Activated naive CD4-positive, alpha-beta T cell treated with anti-CD3 and anti-CD28 coated beads for 36 hours (primary cell): Measurements from ENCODE around the gene ZP3. TPM values are rescaled to one million over a fixed set of nuclear protein-coding genes. Genes with fewer than 3 reads are reported as not detected.
"Not testable (repeated sequence)": the region's sequence is repeated elsewhere in the genome, so short reads cannot be mapped to it uniquely, and the experiment has no call there.

Source experiments
- CTCF ChIA-PET: fragments of 350-600 bp; sonication (Branson Sonifier 250); formaldehyde crosslinking; loops from one replicate; lab custom pipeline; 2021; ENCODE audit warnings: antibody characterized with exemption; lab: Charles Lee
- DNase-seq: peaks from one replicate; pipeline ENCODE4 v3.0.0-alpha.2; 2020
- H3K27ac Mint-ChIP-seq: one replicate; pipeline ENCODE4 v1.8.0; 2021; ENCODE audit warnings: mild to moderate bottlenecking, mixed read lengths
- H3K27me3 Mint-ChIP-seq: one replicate; pipeline ENCODE4 v1.8.0; 2021; ENCODE audit warnings: low read depth, mixed read lengths
- H3K36me3 Mint-ChIP-seq: one replicate; pipeline ENCODE4 v1.8.0; 2021; ENCODE audit warnings: low read depth, mixed read lengths
- H3K4me1 Mint-ChIP-seq: one replicate; pipeline ENCODE4 v1.8.0; 2021; ENCODE audit warnings: low read depth, mixed read lengths
- H3K4me3 Mint-ChIP-seq: one replicate; pipeline ENCODE4 v1.8.0; 2021; ENCODE audit warnings: mild to moderate bottlenecking, moderate library complexity, mixed read lengths
- H3K9me3 Mint-ChIP-seq: one replicate; pipeline ENCODE4 v1.8.0; 2021; ENCODE audit warnings: mixed read lengths
- intact Hi-C: fragments of 100-400 bp; cut with micrococcal nuclease; formaldehyde crosslinking; loops from one replicate; pipeline ENCODE4 v1.15.1; 2023
- total RNA-seq, 2 experiments: library from RNA; stranded (reverse); gene quantifications; one replicate each; pipeline ENCODE4 v1.2.3, GENCODE V29; 2021

The ZP3 gene
- total RNA-seq, 2 experiments from 2014 or later: 26.6 to 32.6 TPM

DNA sequence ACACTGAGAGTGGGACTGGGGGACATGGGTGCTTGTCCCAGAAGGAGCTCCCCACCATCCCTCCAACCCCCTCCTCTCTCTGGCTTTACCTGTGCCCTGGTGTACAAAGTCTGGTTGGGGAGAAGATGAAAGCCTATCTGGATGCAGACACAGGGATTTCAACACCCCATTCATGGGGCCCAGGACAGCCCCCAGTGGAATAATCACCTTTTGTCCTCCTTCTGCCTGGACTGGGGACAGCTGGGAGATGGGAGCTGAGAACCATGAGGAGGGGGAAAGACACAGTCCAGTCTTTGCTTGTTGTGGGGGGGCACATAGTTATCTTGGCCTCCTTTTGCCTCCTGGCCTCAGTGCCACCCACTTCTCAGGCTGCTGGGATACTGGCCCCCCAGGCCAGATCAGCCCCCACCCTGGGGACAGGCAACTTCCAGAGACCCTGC is 16.6 kb upstream of the ZP3 start:
- Mint-ChIP-seq H3K4me1 (peaks cover 2% of the 10 kb centered on the region), H3K27ac (no peak overlapping the region), H3K27me3 (no peaks in the 10 kb centered on the region), H3K9me3 (no peaks in the 10 kb centered on the region), H3K4me3 (no peak overlapping the region), H3K36me3 (no peaks in the 10 kb centered on the region)
- no peak for DNase-seq
- CTCF ChIA-PET: interaction anchor here (1.1 kb wide), 1 partner anchor 11 kb away, joined by 3 read pairs; no protein-coding TSS in a partner anchor
- intact Hi-C loops: no loop called here

- DNase-seq: no peak
- intact Hi-C loops: no loop called here
- CTCF ChIA-PET: no interaction called here
- Mint-ChIP-seq H3K4me3 (no peak within 1 kb of the TSS), H3K36me3 (no peaks in the 10 kb centered on the region), H3K9me3 (no peaks in the 10 kb centered on the region), H3K27ac (no peak within 1 kb of the TSS), H3K27me3 (no peaks in the 10 kb centered on the region), H3K4me1 (no peaks in the 10 kb centered on the region)
Measured at GRCh38 chr7:76409537-76409936, 15.2 kb upstream of the ZP3 start, which contains the start of gene SSC4D. Gene SSC4D (minus strand): TSS chr7:76409697. CDS start chr7:76404439, 5,258 bp downstream.

DNA sequence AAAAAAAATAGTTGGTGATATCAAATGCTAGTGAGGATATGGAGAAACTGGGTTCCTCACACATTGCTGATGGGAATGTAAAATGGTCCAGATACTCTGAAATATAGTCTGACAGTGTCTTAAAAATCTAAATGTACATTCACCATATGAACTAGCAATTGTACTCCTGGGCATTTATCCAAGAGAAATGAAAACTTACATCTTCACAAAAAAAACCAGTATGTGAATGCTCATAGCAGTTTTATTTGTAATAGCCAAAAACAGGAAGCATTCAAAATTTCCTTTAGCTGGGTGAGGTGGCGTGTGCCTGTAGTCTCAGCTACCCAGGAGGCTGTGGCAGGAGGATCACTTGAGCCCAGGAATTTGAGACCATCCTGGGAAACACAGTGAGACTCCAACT is 13.1 kb upstream of the ZP3 start:
- CTCF ChIA-PET: no interaction called here
- Mint-ChIP-seq H3K4me3 (no peak overlapping the region), H3K4me1 (no peaks in the 10 kb centered on the region), H3K36me3 (no peaks in the 10 kb centered on the region), H3K27ac (no peak overlapping the region), H3K27me3 (no peaks in the 10 kb centered on the region), H3K9me3 (no peaks in the 10 kb centered on the region)
- intact Hi-C loops: no loop called here
- no peak for DNase-seq

- no peak for DNase-seq
- H3K36me3 Mint-ChIP-seq: no peaks in the 10 kb centered on the region
- H3K9me3 Mint-ChIP-seq: no peaks in the 10 kb centered on the region
- intact Hi-C loops: no loop called here
- no peaks in the 10 kb centered on the region for H3K4me1 Mint-ChIP-seq
- H3K27ac Mint-ChIP-seq: no peak overlapping the region
- H3K27me3 Mint-ChIP-seq: no peaks in the 10 kb centered on the region
- H3K4me3 Mint-ChIP-seq: no peak overlapping the region
- CTCF ChIA-PET: no interaction called here
Measured at GRCh38 chr7:76412249-76412648, 12.5 kb upstream of the ZP3 start.

GRCh38 chr7:76417654-76418310 is 7.0 kb upstream of the ZP3 start:
- H3K4me3 Mint-ChIP-seq, H3K9me3 Mint-ChIP-seq, H3K36me3 Mint-ChIP-seq, H3K27ac Mint-ChIP-seq, DNase-seq, H3K4me1 Mint-ChIP-seq, intact Hi-C loops, H3K27me3 Mint-ChIP-seq: not testable (repeated sequence)
- CTCF ChIA-PET: interaction anchor here (1.2 to 1.3 kb wide), 2 partner anchors 10 to 13 kb away, joined by 3 read pairs; no protein-coding TSS in a partner anchor

DNA sequence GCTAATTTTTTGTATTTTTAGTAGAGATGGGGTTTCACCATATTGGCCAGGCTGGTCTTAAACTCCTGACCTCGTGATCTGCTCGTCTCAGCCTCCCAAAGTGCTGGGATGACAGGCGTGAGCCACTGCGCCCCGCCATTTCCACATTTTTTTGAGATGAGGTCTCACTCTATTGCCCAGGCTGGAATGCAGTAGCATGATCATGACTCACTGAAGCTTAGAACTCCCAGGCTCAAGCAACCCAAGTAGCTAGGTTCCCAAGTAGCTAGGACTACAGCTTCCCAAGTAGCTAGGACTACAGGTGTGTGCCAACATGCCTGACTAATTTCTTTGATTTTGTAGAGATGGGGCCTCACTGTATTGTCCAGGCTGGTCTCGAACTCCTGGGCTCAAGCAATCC is 3.7 kb upstream of the ZP3 start:
- intact Hi-C loops, H3K27me3 Mint-ChIP-seq, DNase-seq, H3K9me3 Mint-ChIP-seq, H3K4me1 Mint-ChIP-seq, CTCF ChIA-PET, H3K36me3 Mint-ChIP-seq, H3K4me3 Mint-ChIP-seq, H3K27ac Mint-ChIP-seq: not testable (repeated sequence)

GRCh38 chr7:76423666-76424412 is 911 bp upstream of the ZP3 start:
- H3K27me3 Mint-ChIP-seq: no peaks in the 10 kb centered on the region
- intact Hi-C loops: no loop called here
- no peak overlapping the region for H3K27ac Mint-ChIP-seq
- no peak overlapping the region for H3K4me3 Mint-ChIP-seq
- DNase-seq: no peak
- H3K36me3 Mint-ChIP-seq: no peaks in the 10 kb centered on the region
- CTCF ChIA-PET: interaction anchor here (0.6 kb wide), 1 partner anchor 36 kb away, joined by 3 read pairs; no protein-coding TSS in a partner anchor
- no peaks in the 10 kb centered on the region for H3K9me3 Mint-ChIP-seq
- H3K4me1 Mint-ChIP-seq: peaks cover 5% of the 10 kb centered on the region

- CTCF ChIA-PET: no interaction called here
- no peak for DNase-seq
- Mint-ChIP-seq H3K36me3 (no peaks in the 10 kb centered on the region), H3K27ac (no peak overlapping the region), H3K4me3 (no peak overlapping the region), H3K4me1 (peaks cover 5% of the 10 kb centered on the region), H3K9me3 (no peaks in the 10 kb centered on the region), H3K27me3 (no peaks in the 10 kb centered on the region)
- intact Hi-C loops: no loop called here
Measured at GRCh38 chr7:76425156-76425555, 406 bp downstream of the ZP3 start.

DNA sequence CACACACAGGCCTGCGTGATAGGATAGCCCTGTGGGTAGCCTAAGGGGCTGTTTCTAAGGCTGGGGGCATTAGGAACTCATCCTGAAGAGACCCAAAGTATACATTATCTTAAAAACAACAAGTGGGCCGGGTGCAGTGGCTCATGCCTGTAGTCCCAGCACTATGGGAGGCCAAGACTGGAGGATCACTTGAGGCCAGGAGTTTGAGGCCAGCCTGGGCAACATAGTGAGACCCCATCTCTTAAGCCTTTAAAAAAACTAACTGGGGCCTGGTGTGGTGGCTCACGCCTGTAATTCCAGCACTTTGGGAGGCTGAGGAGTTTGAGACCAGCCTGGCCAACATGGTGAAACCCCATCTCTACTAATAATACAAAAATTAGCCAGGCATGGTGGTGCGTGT is 808 bp downstream of the ZP3 start:
- H3K4me3 Mint-ChIP-seq, H3K4me1 Mint-ChIP-seq, H3K27ac Mint-ChIP-seq, DNase-seq, H3K27me3 Mint-ChIP-seq, H3K9me3 Mint-ChIP-seq, H3K36me3 Mint-ChIP-seq, CTCF ChIA-PET, intact Hi-C loops: not testable (repeated sequence)

DNA sequence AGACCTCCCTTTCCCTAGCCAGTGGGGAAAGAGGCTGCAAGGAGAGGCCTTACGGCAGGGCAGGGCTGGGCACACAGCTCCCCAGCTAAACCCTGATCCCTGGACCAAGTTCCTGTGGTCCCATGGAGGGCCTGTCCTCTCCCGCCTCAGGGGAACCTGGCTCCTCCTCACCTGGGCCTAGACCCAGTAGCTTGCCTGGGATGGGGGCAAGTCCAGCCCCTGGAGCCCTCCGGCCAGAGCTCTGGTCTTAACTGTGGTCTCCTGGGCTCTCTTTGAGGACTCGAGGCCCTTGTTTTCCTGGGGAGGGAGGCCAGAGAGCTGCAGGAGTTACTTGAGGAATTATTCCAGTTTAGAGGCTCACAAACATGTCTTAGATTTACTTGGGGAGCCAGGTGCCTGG is 1.5 kb downstream of the ZP3 start:
- intact Hi-C loops: no loop called here
- CTCF ChIA-PET: no interaction called here
- H3K9me3 Mint-ChIP-seq: no peaks in the 10 kb centered on the region

GRCh38 chr7:76427635-76428034 is 2.9 kb downstream of the ZP3 start:
- Mint-ChIP-seq H3K27ac (no peak overlapping the region), H3K27me3 (no peaks in the 10 kb centered on the region), H3K9me3 (no peaks in the 10 kb centered on the region), H3K4me3 (no peak overlapping the region), H3K36me3 (no peaks in the 10 kb centered on the region), H3K4me1 (peaks cover 5% of the 10 kb centered on the region)
- intact Hi-C loops: no loop called here
- CTCF ChIA-PET: interaction anchor here (0.5 to 1.1 kb wide), 4 partner anchors 9 to 107 kb away, joined by 3 read pairs; no protein-coding TSS in a partner anchor
- DNase-seq: no peak

More for the DNA sequence above, 1.5 kb downstream of the ZP3 start:
- no peak for DNase-seq
- Mint-ChIP-seq H3K4me1 (peaks cover 5% of the 10 kb centered on the region), H3K4me3 (no peak overlapping the region), H3K36me3 (no peaks in the 10 kb centered on the region), H3K27me3 (no peaks in the 10 kb centered on the region), H3K27ac (no peak overlapping the region)

GRCh38 chr7:76428149-76428823 is 3.5 kb downstream of the ZP3 start:
- CTCF ChIA-PET: interaction anchor here (0.6 to 1.2 kb wide), 4 partner anchors 10 to 24 kb away, joined by 3 to 4 read pairs (median 3); no protein-coding TSS in a partner anchor
- no peak overlapping the region for H3K27ac Mint-ChIP-seq

More at GRCh38 chr7:76428149-76428823, 3.5 kb downstream of the ZP3 start:
- Mint-ChIP-seq H3K27me3 (no peaks in the 10 kb centered on the region), H3K9me3 (no peaks in the 10 kb centered on the region), H3K36me3 (no peaks in the 10 kb centered on the region), H3K4me3 (no peak overlapping the region), H3K4me1 (peaks cover 5% of the 10 kb centered on the region)
- no peak for DNase-seq
- intact Hi-C loops: no loop called here
